ENCODE data around the gene EID1.

The EID1 gene

GRCh38 chr15:48883699-48884098 lies 5.8 kb downstream of the EID1 start:
- no peaks in the 10 kb centered on the region for H3K27me3 ChIP-seq (replicated peaks; ENCODE audit: control insufficient read depth, insufficient read depth, low read length)
- no peak overlapping the region for H3K4me3 ChIP-seq (replicated peaks; ENCODE audit: low read depth, low read length)
- no peaks in the 10 kb centered on the region for H3K36me3 ChIP-seq (ENCODE audit: control insufficient read depth, insufficient read depth, low read length)
- DNase-seq (ENCODE audit: extremely low read depth, insufficient read length): no peak
- TF ChIP-seq, protein P1, sequence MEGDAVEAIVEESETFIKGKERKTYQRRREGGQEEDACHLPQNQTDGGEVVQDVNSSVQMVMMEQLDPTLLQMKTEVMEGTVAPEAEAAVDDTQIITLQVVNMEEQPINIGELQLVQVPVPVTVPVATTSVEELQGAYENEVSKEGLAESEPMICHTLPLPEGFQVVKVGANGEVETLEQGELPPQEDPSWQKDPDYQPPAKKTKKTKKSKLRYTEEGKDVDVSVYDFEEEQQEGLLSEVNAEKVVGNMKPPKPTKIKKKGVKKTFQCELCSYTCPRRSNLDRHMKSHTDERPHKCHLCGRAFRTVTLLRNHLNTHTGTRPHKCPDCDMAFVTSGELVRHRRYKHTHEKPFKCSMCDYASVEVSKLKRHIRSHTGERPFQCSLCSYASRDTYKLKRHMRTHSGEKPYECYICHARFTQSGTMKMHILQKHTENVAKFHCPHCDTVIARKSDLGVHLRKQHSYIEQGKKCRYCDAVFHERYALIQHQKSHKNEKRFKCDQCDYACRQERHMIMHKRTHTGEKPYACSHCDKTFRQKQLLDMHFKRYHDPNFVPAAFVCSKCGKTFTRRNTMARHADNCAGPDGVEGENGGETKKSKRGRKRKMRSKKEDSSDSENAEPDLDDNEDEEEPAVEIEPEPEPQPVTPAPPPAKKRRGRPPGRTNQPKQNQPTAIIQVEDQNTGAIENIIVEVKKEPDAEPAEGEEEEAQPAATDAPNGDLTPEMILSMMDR (IDR thresholded peaks at IDR 0.05; ENCODE audit: insufficient read depth, low read length, poor library complexity, severe bottlenecking): no peak

DNA sequence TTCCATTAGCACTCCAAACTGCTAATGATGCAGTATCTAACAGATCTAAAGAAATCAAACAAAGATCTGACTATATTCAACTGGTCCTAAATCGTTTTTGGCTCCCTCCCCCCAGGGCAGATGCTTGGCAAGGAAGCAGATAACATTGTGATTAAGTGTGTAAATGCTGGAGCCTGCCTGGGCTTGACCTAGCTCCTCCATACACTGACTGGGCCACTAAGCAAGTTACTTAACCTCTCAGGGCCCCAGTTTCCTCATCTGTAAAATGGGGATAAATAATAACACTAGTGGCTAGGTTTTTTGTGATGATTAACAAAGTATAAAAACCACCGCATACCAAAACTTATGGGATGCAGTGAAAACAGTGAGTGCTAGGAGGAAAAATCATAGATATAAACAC lies 9.2 kb downstream of the EID1 start:
- TF ChIP-seq, protein P1 (IDR thresholded peaks at IDR 0.05; ENCODE audit: insufficient read depth, low read length, poor library complexity, severe bottlenecking): no peak
- Histone ChIP-seq H3K4me3 (replicated peaks; ENCODE audit: low read depth, low read length) (no peak overlapping the region), H3K36me3 (ENCODE audit: control insufficient read depth, insufficient read depth, low read length) (no peaks in the 10 kb centered on the region), H3K27me3 (replicated peaks; ENCODE audit: control insufficient read depth, insufficient read depth, low read length) (no peaks in the 10 kb centered on the region)
- DNase-seq (ENCODE audit: extremely low read depth, insufficient read length): no peak

DNA sequence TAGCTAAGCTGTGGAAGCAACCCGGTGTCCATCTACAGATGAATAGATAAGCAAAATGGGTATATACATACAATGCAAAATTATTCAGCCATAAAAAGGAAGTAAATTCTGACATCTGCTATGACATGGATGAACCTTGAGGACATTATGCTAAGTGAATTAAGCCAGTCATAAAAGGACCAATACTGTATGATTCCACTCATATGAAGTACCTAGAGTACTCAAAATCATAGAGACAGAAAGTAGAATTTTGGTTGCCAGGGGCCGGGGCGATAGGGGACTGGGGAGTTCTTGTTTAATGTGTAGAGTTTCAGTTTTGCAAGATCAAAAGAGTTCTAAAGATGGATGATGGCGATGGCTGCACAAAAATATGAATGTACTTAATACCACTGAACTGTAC lies 10.3 kb downstream of the EID1 start:
- peak; percentile 13 for DNase-seq (ENCODE audit: extremely low read depth, insufficient read length)
- TF ChIP-seq, protein P1 (IDR thresholded peaks at IDR 0.05; ENCODE audit: insufficient read depth, low read length, poor library complexity, severe bottlenecking): no peak
- no peaks in the 10 kb centered on the region for H3K27me3 ChIP-seq (replicated peaks; ENCODE audit: control insufficient read depth, insufficient read depth, low read length)
- no peaks in the 10 kb centered on the region for H3K36me3 ChIP-seq (ENCODE audit: control insufficient read depth, insufficient read depth, low read length)
- no peak overlapping the region for H3K4me3 ChIP-seq (replicated peaks; ENCODE audit: low read depth, low read length)

GRCh38 chr15:48888836-48889235 lies 10.9 kb downstream of the EID1 start:
- H3K27me3 ChIP-seq (replicated peaks; ENCODE audit: control insufficient read depth, insufficient read depth, low read length): no peaks in the 10 kb centered on the region
- no peaks in the 10 kb centered on the region for H3K36me3 ChIP-seq (ENCODE audit: control insufficient read depth, insufficient read depth, low read length)
- no peak for DNase-seq (ENCODE audit: extremely low read depth, insufficient read length)
- TF ChIP-seq, protein P1 (IDR thresholded peaks at IDR 0.05; ENCODE audit: insufficient read depth, low read length, poor library complexity, severe bottlenecking): no peak
- no peak overlapping the region for H3K4me3 ChIP-seq (replicated peaks; ENCODE audit: low read depth, low read length)

GRCh38 chr15:48889925-48890324 lies 12.0 kb downstream of the EID1 start:
- Histone ChIP-seq H3K36me3 (ENCODE audit: control insufficient read depth, insufficient read depth, low read length) (no peaks in the 10 kb centered on the region), H3K4me3 (replicated peaks; ENCODE audit: low read depth, low read length) (no peak overlapping the region), H3K27me3 (replicated peaks; ENCODE audit: control insufficient read depth, insufficient read depth, low read length) (no peaks in the 10 kb centered on the region)
- no peak for DNase-seq (ENCODE audit: extremely low read depth, insufficient read length)
- TF ChIP-seq, protein P1 (IDR thresholded peaks at IDR 0.05; ENCODE audit: insufficient read depth, low read length, poor library complexity, severe bottlenecking): no peak

GRCh38 chr15:48890375-48890972 lies 12.5 kb downstream of the EID1 start:
- Histone ChIP-seq H3K36me3 (ENCODE audit: control insufficient read depth, insufficient read depth, low read length) (no peaks in the 10 kb centered on the region), H3K27me3 (replicated peaks; ENCODE audit: control insufficient read depth, insufficient read depth, low read length) (no peaks in the 10 kb centered on the region), H3K4me3 (replicated peaks; ENCODE audit: low read depth, low read length) (no peak overlapping the region)
- TF ChIP-seq, protein P1 (IDR thresholded peaks at IDR 0.05; ENCODE audit: insufficient read depth, low read length, poor library complexity, severe bottlenecking): no peak
- no peak for DNase-seq (ENCODE audit: extremely low read depth, insufficient read length)

Measured in GM06990 (cell line).